Prostate gland (tissue), 2 donors: ENCODE data around the gene ASXL2.

Experiments
- CTCF ChIP-seq, 4 experiments: fragments of 200-600 bp in 2 of 4; fragments of 450-650 bp in 2 of 4; sonication (generic) in 2 of 4; IDR thresholded peaks; 1 replicate in 3 of 4; 2 replicates in 1 of 4; pipeline ENCODE4 v1.5.1; 2016 to 2019; ENCODE audit warnings: antibody characterized with exemption in 4 of 4, mild to moderate bottlenecking in 2 of 4, moderate library complexity in 2 of 4
- POLR2A ChIP-seq: fragments of 450-650 bp; IDR thresholded peaks from one replicate; pipeline ENCODE4 v1.6.1; 2016; ENCODE audit warnings: antibody characterized with exemption, mild to moderate bottlenecking
- POLR2AphosphoS5 ChIP-seq: sonication (generic); formaldehyde crosslinking; IDR thresholded peaks from one replicate; pipeline ENCODE4 v1.6.1; 2017; ENCODE audit warnings: antibody characterized with exemption

GRCh38 chr2:25822190-25823117 is 55.8 kb downstream of the ASXL2 start:
- no peak for TF ChIP-seq CTCF (IDR thresholded peaks at IDR 0.05)
- TF ChIP-seq POLR2A: no peak
- no peak for TF ChIP-seq POLR2AphosphoS5
